Stimulated activated naive B cell treated with anti-CD40 and anti-IgM and Interleukin-4, amounts not matched to agents 10 μg/mL and 1 μg/mL and 100 μg/mL, for 72 hours (primary cell): Measurements from ENCODE around the gene ZNF91.
"Not testable (repeated sequence)": the region's sequence is repeated elsewhere in the genome, so short reads cannot be mapped to it uniquely, and the experiment has no call there.

Experiments used
- ATAC-seq, 2 donors: fragments of 150-1000 bp; cut with Tn5 transposase; replicated peaks; 2 replicates each; pipeline ENCODE4 v1.10.0; 2021; ENCODE audit warnings: moderate library complexity in 1 of 2
- DNase-seq: peaks from one replicate; pipeline ENCODE4 v3.0.0; 2021
- H3K27ac Mint-ChIP-seq: one replicate; pipeline ENCODE4 v1.8.0; 2022; ENCODE audit warnings: mild to moderate bottlenecking, mixed read lengths
- H3K27me3 Mint-ChIP-seq, 2 donors: one replicate each; pipeline ENCODE4 v1.8.0; 2022; ENCODE audit warnings: mixed read lengths in 2 of 2
- H3K36me3 Mint-ChIP-seq, 2 donors: one replicate each; pipeline ENCODE4 v1.8.0; 2022; ENCODE audit warnings: mixed read lengths in 2 of 2, mild to moderate bottlenecking in 1 of 2
- H3K4me1 Mint-ChIP-seq, 2 donors: one replicate each; pipeline ENCODE4 v1.8.0; 2022; ENCODE audit warnings: mixed read lengths in 2 of 2, mild to moderate bottlenecking in 1 of 2
- H3K4me3 Mint-ChIP-seq, 2 donors: one replicate each; pipeline ENCODE4 v1.8.0; 2022; ENCODE audit warnings: mild to moderate bottlenecking in 2 of 2, mixed read lengths in 2 of 2, moderate library complexity in 1 of 2
- H3K9me3 Mint-ChIP-seq, 2 donors: one replicate each; pipeline ENCODE4 v1.8.0; 2022; ENCODE audit warnings: mixed read lengths in 2 of 2, mild to moderate bottlenecking in 1 of 2

Gene ZNF91

GRCh38 chr19:23382955-23383354 is 12.3 kb downstream of the ZNF91 start:
- H3K9me3 Mint-ChIP-seq, result peaks cover 18 to 19% of the 10 kb centered on the region in 2 donors
- H3K27me3 Mint-ChIP-seq, result no peaks in the 10 kb centered on the region
- peaks cover 71 to 84% of the 10 kb centered on the region in 2 donors for H3K36me3 Mint-ChIP-seq

GRCh38 chr19:23381114-23381513 is 14.2 kb downstream of the ZNF91 start:
- Mint-ChIP-seq H3K4me3 (no peak overlapping the region), H3K9me3 (peaks cover 18 to 23% of the 10 kb centered on the region in 2 donors), H3K4me1 (peaks cover 5 to 22% of the 10 kb centered on the region in 2 donors), H3K27ac (no peak overlapping the region), H3K36me3 (peaks cover 64 to 82% of the 10 kb centered on the region in 2 donors), H3K27me3 (no peaks in the 10 kb centered on the region)
- DNase-seq, result no peak
- no peak for ATAC-seq

More at GRCh38 chr19:23382955-23383354, 12.3 kb downstream of the ZNF91 start:
- Mint-ChIP-seq H3K4me1 (peaks cover 5 to 22% of the 10 kb centered on the region in 2 donors), H3K4me3 (no peak overlapping the region), H3K27ac (no peak overlapping the region)
- ATAC-seq, result no peak
- no peak for DNase-seq

GRCh38 chr19:23379671-23380070 is 15.6 kb downstream of the ZNF91 start:
- H3K27me3 Mint-ChIP-seq, H3K4me3 Mint-ChIP-seq, DNase-seq: not testable (repeated sequence)
- H3K27ac Mint-ChIP-seq, result peak overlapping the region; percentile 51
- peak; percentile 68 to 75 for ATAC-seq
- H3K9me3 Mint-ChIP-seq, result peaks cover 15 to 23% of the 10 kb centered on the region in 2 donors
- peaks cover 66 to 83% of the 10 kb centered on the region in 2 donors for H3K36me3 Mint-ChIP-seq
- peaks cover 3 to 22% of the 10 kb centered on the region in 2 donors for H3K4me1 Mint-ChIP-seq

GRCh38 chr19:23378948-23379347 is 16.3 kb downstream of the ZNF91 start:
- no peaks in the 10 kb centered on the region for H3K27me3 Mint-ChIP-seq
- ATAC-seq (peak; percentile 56 to 72), DNase-seq (no peak)
- peaks cover 63 to 81% of the 10 kb centered on the region in 2 donors for H3K36me3 Mint-ChIP-seq
- peaks cover 13 to 22% of the 10 kb centered on the region in 2 donors for H3K9me3 Mint-ChIP-seq
- peaks cover 3 to 22% of the 10 kb centered on the region in 2 donors for H3K4me1 Mint-ChIP-seq
- H3K27ac Mint-ChIP-seq, result no peak overlapping the region
- H3K4me3 Mint-ChIP-seq, result no peak overlapping the region

- Mint-ChIP-seq H3K4me1 (peaks cover 3 to 10% of the 10 kb centered on the region in 2 donors), H3K4me3 (no peak overlapping the region), H3K27me3 (no peaks in the 10 kb centered on the region), H3K27ac (no peak overlapping the region), H3K9me3 (peaks cover 8 to 19% of the 10 kb centered on the region in 2 donors), H3K36me3 (peaks cover 62 to 81% of the 10 kb centered on the region in 2 donors)
- DNase-seq (no peak), ATAC-seq (no peak)
Measured at GRCh38 chr19:23377276-23377675, 18.0 kb downstream of the ZNF91 start.

GRCh38 chr19:23366437-23366836 is 28.8 kb downstream of the ZNF91 start:
- Mint-ChIP-seq H3K27ac (no peak overlapping the region), H3K9me3 (peaks cover 0 to 2% of the 10 kb centered on the region in 2 donors), H3K4me1 (no peaks in the 10 kb centered on the region), H3K36me3 (peaks cover 60 to 83% of the 10 kb centered on the region in 2 donors), H3K27me3 (no peaks in the 10 kb centered on the region), H3K4me3 (no peak overlapping the region)
- ATAC-seq, result no peak
- no peak for DNase-seq

GRCh38 chr19:23366031-23366430 is 29.2 kb downstream of the ZNF91 start:
- H3K4me3 Mint-ChIP-seq, H3K27ac Mint-ChIP-seq, ATAC-seq, DNase-seq, H3K27me3 Mint-ChIP-seq, H3K4me1 Mint-ChIP-seq, H3K9me3 Mint-ChIP-seq: not testable (repeated sequence)
- peaks cover 61 to 83% of the 10 kb centered on the region in 2 donors for H3K36me3 Mint-ChIP-seq

- DNase-seq (no peak), ATAC-seq (no peak)
- H3K27me3 Mint-ChIP-seq, result no peaks in the 10 kb centered on the region
- H3K27ac Mint-ChIP-seq, result no peak overlapping the region
- no peaks in the 10 kb centered on the region for H3K4me1 Mint-ChIP-seq
- no peak overlapping the region for H3K4me3 Mint-ChIP-seq
- H3K9me3 Mint-ChIP-seq, result peaks cover 0 to 3% of the 10 kb centered on the region in 2 donors
- peaks cover 57 to 81% of the 10 kb centered on the region in 2 donors for H3K36me3 Mint-ChIP-seq
Measured at GRCh38 chr19:23365222-23365621, 30.0 kb downstream of the ZNF91 start.

- H3K27ac Mint-ChIP-seq, DNase-seq, H3K4me1 Mint-ChIP-seq, H3K4me3 Mint-ChIP-seq, H3K27me3 Mint-ChIP-seq, ATAC-seq: not testable (repeated sequence)
- peaks cover 7 to 14% of the 10 kb centered on the region in 2 donors for H3K9me3 Mint-ChIP-seq
- peaks cover 61 to 76% of the 10 kb centered on the region in 2 donors for H3K36me3 Mint-ChIP-seq
Measured at GRCh38 chr19:23361843-23362242, 33.4 kb downstream of the ZNF91 start.

- H3K27ac Mint-ChIP-seq, result no peak overlapping the region
- DNase-seq, result no peak
- H3K4me3 Mint-ChIP-seq, result no peak overlapping the region
Measured at GRCh38 chr19:23351806-23352205, 43.5 kb downstream of the ZNF91 start.

GRCh38 chr19:23346696-23347095 is 48.6 kb downstream of the ZNF91 start:
- peaks cover 50 to 61% of the 10 kb centered on the region in 2 donors for H3K9me3 Mint-ChIP-seq
- H3K27ac Mint-ChIP-seq, result peak overlapping the region; percentile 2
- ATAC-seq, result no peak
- no peak overlapping the region for H3K4me3 Mint-ChIP-seq
- H3K27me3 Mint-ChIP-seq, result no peaks in the 10 kb centered on the region
- peaks cover 9 to 10% of the 10 kb centered on the region in 2 donors for H3K4me1 Mint-ChIP-seq
- peaks cover 89 to 94% of the 10 kb centered on the region in 2 donors for H3K36me3 Mint-ChIP-seq
- no peak for DNase-seq

More at GRCh38 chr19:23351806-23352205, 43.5 kb downstream of the ZNF91 start:
- Mint-ChIP-seq H3K27me3 (no peaks in the 10 kb centered on the region), H3K9me3 (peaks cover 57 to 59% of the 10 kb centered on the region in 2 donors), H3K4me1 (peaks cover 8 to 15% of the 10 kb centered on the region in 2 donors), H3K36me3 (peaks cover 93 to 97% of the 10 kb centered on the region in 2 donors)
- ATAC-seq, result no peak

- Mint-ChIP-seq H3K4me1 (peaks cover 9 to 10% of the 10 kb centered on the region in 2 donors), H3K27ac (peak overlapping the region; percentile 37), H3K4me3 (no peak overlapping the region), H3K27me3 (no peaks in the 10 kb centered on the region), H3K36me3 (peaks cover 87 to 91% of the 10 kb centered on the region in 2 donors), H3K9me3 (peaks cover 52 to 58% of the 10 kb centered on the region in 2 donors)
- no peak for ATAC-seq
- no peak for DNase-seq
Measured at GRCh38 chr19:23345838-23346237, 49.4 kb downstream of the ZNF91 start.

- peaks cover 51 to 55% of the 10 kb centered on the region in 2 donors for H3K9me3 Mint-ChIP-seq
- DNase-seq, result no peak
- peaks cover 9 to 10% of the 10 kb centered on the region in 2 donors for H3K4me1 Mint-ChIP-seq
- peaks cover 86 to 91% of the 10 kb centered on the region in 2 donors for H3K36me3 Mint-ChIP-seq
- no peaks in the 10 kb centered on the region for H3K27me3 Mint-ChIP-seq
- H3K4me3 Mint-ChIP-seq, result no peak overlapping the region
- H3K27ac Mint-ChIP-seq, result no peak overlapping the region
- ATAC-seq, result no peak
Measured at GRCh38 chr19:23343434-23344010, 51.7 kb downstream of the ZNF91 start.

GRCh38 chr19:23328211-23328610 is 67.1 kb downstream of the ZNF91 start:
- Mint-ChIP-seq H3K27me3 (no peaks in the 10 kb centered on the region), H3K36me3 (peaks cover 41 to 49% of the 10 kb centered on the region in 2 donors), H3K27ac (peak overlapping the region; percentile 22), H3K4me1 (peaks cover 5% of the 10 kb centered on the region in 2 donors), H3K9me3 (peaks cover 31 to 39% of the 10 kb centered on the region in 2 donors), H3K4me3 (no peak overlapping the region)
- DNase-seq (no peak), ATAC-seq (no peak)

- peaks cover 12 to 21% of the 10 kb centered on the region in 2 donors for H3K36me3 Mint-ChIP-seq
- H3K27ac Mint-ChIP-seq, result no peak overlapping the region
- no peak overlapping the region for H3K4me3 Mint-ChIP-seq
- no peaks in the 10 kb centered on the region for H3K27me3 Mint-ChIP-seq
- H3K4me1 Mint-ChIP-seq, result peaks cover 3 to 5% of the 10 kb centered on the region in 2 donors
- no peak for DNase-seq
- peak; percentile 53 to 61 for ATAC-seq
- H3K9me3 Mint-ChIP-seq, result peaks cover 22 to 25% of the 10 kb centered on the region in 2 donors
Measured at GRCh38 chr19:23321953-23322549, 73.2 kb downstream of the ZNF91 start.
